Uterus (tissue), 2 donors: ENCODE results near the gene DNAH17.

ENCODE experiments used
- POLR2A ChIP-seq, 2 donors: fragments of 450-650 bp; IDR thresholded peaks; one replicate each; pipeline ENCODE4 v1.6.1; 2016; ENCODE audit warnings: antibody characterized with exemption in 2 of 2, mild to moderate bottlenecking in 1 of 2, moderate library complexity in 1 of 2
- TF ChIP-seq, protein P1 (sequence below), 4 experiments: fragments of 200-600 bp in 2 of 4; fragments of 450-650 bp in 2 of 4; sonication (generic) in 2 of 4; IDR thresholded peaks; one replicate each; pipeline ENCODE4 v1.5.1; 2016 to 2019; ENCODE audit warnings: antibody characterized with exemption in 4 of 4, mild to moderate bottlenecking in 2 of 4, moderate library complexity in 1 of 4

DNA sequence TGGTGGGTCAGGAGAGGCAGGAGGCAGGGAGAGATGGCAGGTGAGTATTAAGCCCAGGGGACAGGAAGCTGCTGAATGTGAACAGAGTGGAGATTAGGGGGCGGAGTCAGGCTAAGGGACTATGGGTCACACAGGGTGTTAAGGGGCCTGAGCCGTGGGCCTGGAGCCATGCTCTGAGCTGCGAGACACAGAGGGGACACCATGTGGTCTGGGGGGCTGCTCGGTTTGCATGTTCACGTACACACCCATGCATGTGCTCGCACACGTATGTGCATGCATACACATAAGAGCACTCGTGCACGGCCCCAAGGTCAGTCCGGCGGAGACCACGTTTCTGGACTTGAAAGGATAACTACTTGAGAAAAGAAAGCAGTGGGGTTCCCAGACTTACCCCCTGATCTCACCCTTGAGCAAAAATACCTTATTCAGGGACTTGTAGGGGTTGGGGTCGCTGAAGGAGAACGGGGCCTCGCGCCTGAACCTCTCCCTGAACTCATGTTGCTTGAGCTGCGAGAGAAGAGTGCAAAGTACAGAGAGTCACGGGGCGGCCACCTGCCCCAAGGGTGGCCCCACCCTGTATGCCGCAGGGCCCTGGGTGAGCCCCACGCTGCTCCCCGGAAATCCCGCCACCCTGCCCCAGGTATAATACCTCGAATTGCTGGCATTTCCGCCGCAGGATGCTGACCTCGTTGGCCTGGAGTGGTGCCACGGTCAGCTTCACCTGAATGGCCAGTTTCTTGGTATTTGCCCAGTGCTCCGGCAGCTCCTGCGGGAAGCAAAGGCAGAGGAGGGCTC, 50.8 kb downstream of the DNAH17 start:
- no peak for TF ChIP-seq POLR2A (IDR thresholded peaks at IDR 0.05)
- TF ChIP-seq, protein P1, sequence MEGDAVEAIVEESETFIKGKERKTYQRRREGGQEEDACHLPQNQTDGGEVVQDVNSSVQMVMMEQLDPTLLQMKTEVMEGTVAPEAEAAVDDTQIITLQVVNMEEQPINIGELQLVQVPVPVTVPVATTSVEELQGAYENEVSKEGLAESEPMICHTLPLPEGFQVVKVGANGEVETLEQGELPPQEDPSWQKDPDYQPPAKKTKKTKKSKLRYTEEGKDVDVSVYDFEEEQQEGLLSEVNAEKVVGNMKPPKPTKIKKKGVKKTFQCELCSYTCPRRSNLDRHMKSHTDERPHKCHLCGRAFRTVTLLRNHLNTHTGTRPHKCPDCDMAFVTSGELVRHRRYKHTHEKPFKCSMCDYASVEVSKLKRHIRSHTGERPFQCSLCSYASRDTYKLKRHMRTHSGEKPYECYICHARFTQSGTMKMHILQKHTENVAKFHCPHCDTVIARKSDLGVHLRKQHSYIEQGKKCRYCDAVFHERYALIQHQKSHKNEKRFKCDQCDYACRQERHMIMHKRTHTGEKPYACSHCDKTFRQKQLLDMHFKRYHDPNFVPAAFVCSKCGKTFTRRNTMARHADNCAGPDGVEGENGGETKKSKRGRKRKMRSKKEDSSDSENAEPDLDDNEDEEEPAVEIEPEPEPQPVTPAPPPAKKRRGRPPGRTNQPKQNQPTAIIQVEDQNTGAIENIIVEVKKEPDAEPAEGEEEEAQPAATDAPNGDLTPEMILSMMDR (IDR thresholded peaks at IDR 0.05): no peak
